Coronary artery (tissue), 2 donors: ENCODE results near the gene DMRT3.

Source experiments
- DNase-seq: peaks from one replicate; pipeline ENCODE4 v3.0.0-alpha.2; 2017; ENCODE audit warnings: low spot score
- H3K27ac ChIP-seq, 2 donors: fragments of 200-600 bp; sonication (generic); one replicate each; pipeline ENCODE4 v1.5.1; 2016 to 2019
- H3K4me3 ChIP-seq: fragments of 200-600 bp; sonication (generic); 2 replicates; pipeline ENCODE4 v1.5.1; 2016; ENCODE audit warnings: mild to moderate bottlenecking, moderate library complexity
- TF ChIP-seq, protein P1 (sequence below): fragments of 200-600 bp; sonication (generic); IDR thresholded peaks from one replicate; pipeline ENCODE4 v1.5.1; 2019; ENCODE audit warnings: antibody characterized with exemption

DMRT3 gene

DNA sequence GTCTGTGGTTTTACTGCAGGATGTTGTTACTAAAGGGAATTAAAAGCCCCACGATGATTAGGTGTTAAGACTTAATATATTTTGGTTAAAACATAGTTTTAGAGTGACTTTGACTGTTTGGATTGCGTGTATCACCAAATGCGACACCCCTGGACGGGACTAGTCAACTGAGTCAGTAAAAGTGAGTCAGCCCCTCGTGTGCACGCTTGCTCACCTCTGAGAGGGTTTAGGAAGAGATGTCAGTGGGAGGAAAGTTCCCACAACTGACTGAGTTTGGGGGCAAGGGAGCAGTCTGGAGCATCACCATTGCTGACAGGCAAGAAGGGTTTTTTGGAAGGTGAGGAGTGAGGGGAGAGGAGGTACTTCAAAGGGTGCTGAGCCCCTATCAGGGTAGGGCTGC lies 14.4 kb upstream of the DMRT3 start:
- no peak overlapping the region for H3K27ac ChIP-seq
- TF ChIP-seq, protein P1, sequence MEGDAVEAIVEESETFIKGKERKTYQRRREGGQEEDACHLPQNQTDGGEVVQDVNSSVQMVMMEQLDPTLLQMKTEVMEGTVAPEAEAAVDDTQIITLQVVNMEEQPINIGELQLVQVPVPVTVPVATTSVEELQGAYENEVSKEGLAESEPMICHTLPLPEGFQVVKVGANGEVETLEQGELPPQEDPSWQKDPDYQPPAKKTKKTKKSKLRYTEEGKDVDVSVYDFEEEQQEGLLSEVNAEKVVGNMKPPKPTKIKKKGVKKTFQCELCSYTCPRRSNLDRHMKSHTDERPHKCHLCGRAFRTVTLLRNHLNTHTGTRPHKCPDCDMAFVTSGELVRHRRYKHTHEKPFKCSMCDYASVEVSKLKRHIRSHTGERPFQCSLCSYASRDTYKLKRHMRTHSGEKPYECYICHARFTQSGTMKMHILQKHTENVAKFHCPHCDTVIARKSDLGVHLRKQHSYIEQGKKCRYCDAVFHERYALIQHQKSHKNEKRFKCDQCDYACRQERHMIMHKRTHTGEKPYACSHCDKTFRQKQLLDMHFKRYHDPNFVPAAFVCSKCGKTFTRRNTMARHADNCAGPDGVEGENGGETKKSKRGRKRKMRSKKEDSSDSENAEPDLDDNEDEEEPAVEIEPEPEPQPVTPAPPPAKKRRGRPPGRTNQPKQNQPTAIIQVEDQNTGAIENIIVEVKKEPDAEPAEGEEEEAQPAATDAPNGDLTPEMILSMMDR = no peak
- no peak for DNase-seq
- H3K4me3 ChIP-seq = no peak overlapping the region

DNA sequence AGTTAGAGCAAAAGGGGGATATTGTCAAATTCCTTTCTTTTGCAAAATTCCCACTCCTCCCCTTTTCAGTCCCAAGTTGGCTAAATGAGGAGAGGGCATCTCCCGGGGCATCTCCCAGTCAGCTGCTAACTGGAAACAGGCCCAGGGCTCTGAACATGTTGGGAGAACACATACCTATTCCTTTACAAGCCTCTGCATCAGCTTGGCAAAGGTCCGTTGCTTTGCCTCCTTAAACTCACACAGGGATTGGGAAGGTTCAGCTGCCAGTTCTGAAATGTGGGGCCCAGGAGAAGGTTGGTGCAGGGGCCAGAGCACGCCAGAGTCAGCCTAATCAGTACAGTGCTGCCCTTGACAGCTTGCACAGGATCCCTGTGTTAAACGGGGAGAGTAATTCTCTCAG lies 11.0 kb upstream of the DMRT3 start:
- DNase-seq = no peak
- TF ChIP-seq, protein P1 = no peak
- Histone ChIP-seq H3K4me3 (no peak overlapping the region), H3K27ac (no peak overlapping the region)

DNA sequence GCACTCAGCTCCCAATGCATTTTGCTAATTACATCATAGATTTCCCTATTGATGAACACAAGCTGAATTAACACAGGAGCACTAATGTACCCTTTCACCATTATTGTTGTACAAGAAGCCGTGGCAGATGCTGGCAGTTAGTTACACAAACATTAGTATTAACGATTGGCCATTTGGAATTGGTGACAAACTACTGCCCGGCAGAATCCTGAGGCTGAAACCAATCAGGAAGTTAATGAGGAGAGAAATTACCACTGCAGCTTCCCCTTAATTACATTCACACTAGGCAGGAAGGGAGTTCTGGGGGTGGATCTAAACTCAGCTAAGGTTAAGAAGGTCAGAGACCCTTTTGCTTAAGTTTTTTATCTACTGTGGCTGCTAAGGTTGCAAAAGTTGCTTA lies 9.6 kb upstream of the DMRT3 start:
- no peak overlapping the region for H3K4me3 ChIP-seq
- H3K27ac ChIP-seq = no peak overlapping the region
- TF ChIP-seq, protein P1 = no peak
- DNase-seq = no peak

DNA sequence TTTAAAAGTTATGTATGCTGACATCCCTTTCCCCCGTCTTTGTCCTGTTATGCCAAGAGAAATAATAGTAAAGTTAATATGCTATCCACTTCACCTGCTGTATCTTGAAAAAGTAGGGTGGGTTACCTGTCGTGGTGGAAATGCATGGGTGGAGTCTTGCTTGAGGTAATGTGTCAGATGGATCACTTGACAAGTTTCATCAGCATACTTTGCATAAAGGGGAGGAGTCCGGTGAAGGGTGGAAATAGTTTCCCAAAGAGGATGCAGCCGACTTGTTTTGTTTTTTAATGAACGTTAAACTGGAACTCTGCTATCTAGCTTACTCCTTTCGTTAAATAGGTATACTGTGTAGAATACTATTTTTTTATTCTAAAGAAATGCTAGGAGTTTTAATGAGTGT lies 9.0 kb upstream of the DMRT3 start:
- TF ChIP-seq, protein P1 = no peak
- H3K27ac ChIP-seq = no peak overlapping the region
- H3K4me3 ChIP-seq = no peak overlapping the region
- no peak for DNase-seq

DNA sequence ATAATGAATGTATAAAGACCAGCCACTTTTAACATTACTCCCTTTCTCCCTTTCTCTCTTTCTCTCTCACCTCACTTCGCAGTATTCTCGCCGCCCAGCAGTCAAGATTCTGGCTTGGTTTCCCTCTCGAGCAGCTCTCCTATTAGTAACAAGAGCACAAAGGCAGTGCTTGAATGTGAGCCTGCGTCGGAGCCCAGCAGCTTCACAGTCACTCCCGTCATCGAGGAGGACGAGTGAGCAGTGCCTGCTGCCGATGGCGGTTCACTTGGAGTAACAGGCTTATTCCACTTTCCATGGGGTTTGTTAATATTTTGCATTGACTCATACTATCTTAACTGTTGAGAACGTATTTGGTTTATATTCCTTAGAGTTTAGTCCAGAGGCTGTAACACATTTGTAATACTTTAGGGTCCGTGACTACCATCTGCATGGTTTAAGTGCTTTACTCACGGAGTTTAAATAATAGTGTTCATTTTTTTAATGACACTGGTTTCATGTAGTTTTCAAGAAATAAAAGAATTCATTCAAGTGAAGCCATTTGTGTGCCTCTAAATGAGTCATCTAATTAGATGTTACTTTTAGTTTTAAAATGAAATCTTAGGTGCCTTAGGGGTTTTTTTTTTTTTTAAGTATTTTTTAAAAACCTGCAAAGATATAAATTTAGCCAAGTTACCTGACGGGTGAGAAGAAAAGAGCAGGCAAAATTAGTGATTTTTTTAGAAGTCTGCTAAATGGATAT lies 8.4 kb upstream of the DMRT3 start:
- Histone ChIP-seq H3K4me3 (no peak overlapping the region), H3K27ac (no peak overlapping the region)
- TF ChIP-seq, protein P1 = no peak
- DNase-seq = no peak

DNA sequence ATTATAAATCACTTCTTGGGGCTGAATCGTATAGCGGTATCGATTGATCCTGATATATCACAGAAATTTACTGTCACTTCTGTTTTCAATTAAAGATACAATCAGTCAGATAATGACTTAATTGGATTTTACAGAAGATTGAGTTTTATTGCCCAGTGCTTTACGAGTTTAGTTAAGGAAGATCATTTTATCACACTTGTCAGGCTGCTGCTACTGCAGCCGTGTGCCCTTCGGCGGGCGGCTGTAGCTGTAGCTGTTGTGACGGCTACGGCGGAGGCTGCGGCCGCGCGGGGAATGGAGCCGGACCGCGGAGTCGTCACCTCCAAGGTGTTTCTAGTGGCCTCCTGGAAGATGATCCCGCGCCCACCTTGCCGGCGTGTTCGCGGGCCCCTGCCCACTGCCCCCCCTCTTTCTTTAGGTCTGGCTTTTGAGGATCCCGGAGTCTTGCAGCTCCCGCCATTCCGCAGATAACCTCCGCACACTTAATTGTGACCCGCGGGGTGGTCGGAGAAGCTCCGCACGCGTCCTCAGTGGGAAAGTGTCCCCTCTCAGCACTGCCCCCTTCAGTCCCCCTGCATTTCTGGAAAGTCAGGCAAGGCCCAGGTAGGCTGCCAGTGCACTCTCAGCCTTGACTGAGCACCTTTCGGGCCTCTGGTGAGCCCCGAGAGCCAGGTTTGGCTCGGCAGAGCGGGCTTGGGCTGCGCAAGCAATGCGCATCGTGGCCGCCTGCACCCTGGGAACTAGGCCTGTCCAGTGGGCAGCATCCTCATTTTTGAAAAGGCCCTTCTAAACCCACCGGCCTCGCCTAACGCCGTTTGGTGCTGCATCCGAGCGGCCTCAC lies 6.9 kb upstream of the DMRT3 start:
- H3K27ac ChIP-seq = no peak overlapping the region
- DNase-seq = no peak
- H3K4me3 ChIP-seq = peak overlapping the region; percentile 35
- TF ChIP-seq, protein P1 = no peak
